ENCODE data around the gene CKB. TPM values are rescaled to one million over a fixed set of nuclear protein-coding genes. Genes with fewer than 3 reads are reported as not detected.
"Not testable (repeated sequence)": the region's sequence is repeated elsewhere in the genome, so short reads cannot be mapped to it uniquely, and the experiment has no call there.

Gene CKB
- total RNA-seq, 1 experiment from 2014 or later = 14.1 TPM

GRCh38 chr14:103531421-103532215 is 9.0 kb upstream of the CKB start:
- in situ Hi-C loops (cut with HindIII; ENCODE audit: low pct_unique_long_range_greater_than_20kb, low sequenced_read_pairs) = no loop called here

GRCh38 chr14:103530831-103531230 is 8.2 kb upstream of the CKB start:
- in situ Hi-C loops (cut with HindIII; ENCODE audit: low pct_unique_long_range_greater_than_20kb, low sequenced_read_pairs) = no loop called here
- no peak for DNase-seq (ENCODE audit: low read depth, low spot score)

More at GRCh38 chr14:103531421-103532215, 9.0 kb upstream of the CKB start:
- DNase-seq (ENCODE audit: low read depth, low spot score) = no peak

GRCh38 chr14:103530390-103530789 is 7.8 kb upstream of the CKB start:
- in situ Hi-C loops (cut with HindIII; ENCODE audit: low pct_unique_long_range_greater_than_20kb, low sequenced_read_pairs) = no loop called here
- peak; percentile 28 for DNase-seq (ENCODE audit: low read depth, low spot score)

GRCh38 chr14:103529383-103530365 is 7.0 kb upstream of the CKB start:
- DNase-seq (ENCODE audit: low read depth, low spot score) = no peak
- in situ Hi-C loops (cut with HindIII; ENCODE audit: low pct_unique_long_range_greater_than_20kb, low sequenced_read_pairs) = no loop called here

GRCh38 chr14:103528587-103529382 is 6.2 kb upstream of the CKB start, which contains the start of gene TRMT61A:
TSS of gene TRMT61A (plus strand) at chr14:103529196. CDS start at chr14:103529979, 783 bp downstream.
- peak; percentile 90 for DNase-seq (ENCODE audit: low read depth, low spot score)
- in situ Hi-C loops (cut with HindIII; ENCODE audit: low pct_unique_long_range_greater_than_20kb, low sequenced_read_pairs) = no loop called here

GRCh38 chr14:103528146-103528586 is 5.5 kb upstream of the CKB start:
- in situ Hi-C loops (cut with HindIII; ENCODE audit: low pct_unique_long_range_greater_than_20kb, low sequenced_read_pairs) = no loop called here
- DNase-seq (ENCODE audit: low read depth, low spot score) = peak; percentile 21

- in situ Hi-C loops (cut with HindIII; ENCODE audit: low pct_unique_long_range_greater_than_20kb, low sequenced_read_pairs) = no loop called here
- DNase-seq (ENCODE audit: low read depth, low spot score) = no peak
Observed at GRCh38 chr14:103527408-103528145, 4.9 kb upstream of the CKB start.

- DNase-seq (ENCODE audit: low read depth, low spot score) = no peak
- in situ Hi-C loops (cut with HindIII; ENCODE audit: low pct_unique_long_range_greater_than_20kb, low sequenced_read_pairs) = no loop called here
Observed at GRCh38 chr14:103526914-103527248, 4.3 kb upstream of the CKB start.

GRCh38 chr14:103526247-103526913 is 3.8 kb upstream of the CKB start:
- in situ Hi-C loops (cut with HindIII; ENCODE audit: low pct_unique_long_range_greater_than_20kb, low sequenced_read_pairs) = no loop called here
- no peak for DNase-seq (ENCODE audit: low read depth, low spot score)

GRCh38 chr14:103525430-103526246 is 3.0 kb upstream of the CKB start:
- DNase-seq (ENCODE audit: low read depth, low spot score); in situ Hi-C loops (cut with HindIII; ENCODE audit: low pct_unique_long_range_greater_than_20kb, low sequenced_read_pairs): not testable (repeated sequence)

- in situ Hi-C loops (cut with HindIII; ENCODE audit: low pct_unique_long_range_greater_than_20kb, low sequenced_read_pairs) = no loop called here
- DNase-seq (ENCODE audit: low read depth, low spot score) = no peak
Observed at GRCh38 chr14:103524002-103524935, 1.6 kb upstream of the CKB start.

GRCh38 chr14:103523575-103523954 is 935 bp upstream of the CKB start:
- no peak for DNase-seq (ENCODE audit: low read depth, low spot score)
- in situ Hi-C loops (cut with HindIII; ENCODE audit: low pct_unique_long_range_greater_than_20kb, low sequenced_read_pairs) = no loop called here

GRCh38 chr14:103521951-103522563 is 573 bp downstream of the CKB start:
- in situ Hi-C loops (cut with HindIII; ENCODE audit: low pct_unique_long_range_greater_than_20kb, low sequenced_read_pairs) = no loop called here
- no peak for DNase-seq (ENCODE audit: low read depth, low spot score)

- in situ Hi-C loops (cut with HindIII; ENCODE audit: low pct_unique_long_range_greater_than_20kb, low sequenced_read_pairs) = no loop called here
Observed at GRCh38 chr14:103521438-103521950, 1.1 kb downstream of the CKB start.

More at GRCh38 chr14:103521438-103521950, 1.1 kb downstream of the CKB start:
- no peak for DNase-seq (ENCODE audit: low read depth, low spot score)
